Subcutaneous adipose tissue (tissue), 4 donors: ENCODE data around the gene PDE7B. TPM values are rescaled to one million over a fixed set of nuclear protein-coding genes. Genes with fewer than 3 reads are reported as not detected.

ENCODE experiments used
- total RNA-seq, 4 donors: library from RNA; depleted of rRNA; stranded (reverse); fragments of >200 nt; gene quantifications; one replicate each; pipeline ENCODE4 v1.1.0, GENCODE V29; 2016
- TF ChIP-seq, protein P1 (sequence below): fragments of 450-650 bp; IDR thresholded peaks from one replicate; pipeline ENCODE4 v1.5.1; 2016; ENCODE audit warnings: low read depth, mild to moderate bottlenecking, control low read depth, antibody characterized with exemption, moderate library complexity

The PDE7B gene
- total RNA-seq, 4 donors from 2014 or later: 4.1 to 12.6 (median 9.5) TPM

DNA sequence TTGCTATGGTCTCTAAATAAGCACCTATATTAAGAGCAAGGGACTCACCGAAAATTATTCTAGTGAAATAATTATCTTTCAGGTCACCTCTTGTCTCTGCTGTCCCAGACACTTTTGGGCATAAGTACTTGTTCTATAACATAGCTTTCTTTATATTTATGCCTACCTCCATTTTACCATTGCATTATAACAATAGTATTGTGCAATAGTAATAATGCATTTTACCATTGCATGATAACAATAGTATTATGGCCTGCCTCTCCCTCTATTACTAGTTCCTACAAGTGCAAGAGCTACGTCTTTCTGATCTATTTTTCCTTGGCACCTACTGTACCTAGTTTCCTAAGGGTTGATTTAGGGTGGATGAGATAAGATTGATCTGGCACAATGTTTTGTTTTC lies 169.2 kb downstream of the PDE7B start:
- TF ChIP-seq, protein P1, sequence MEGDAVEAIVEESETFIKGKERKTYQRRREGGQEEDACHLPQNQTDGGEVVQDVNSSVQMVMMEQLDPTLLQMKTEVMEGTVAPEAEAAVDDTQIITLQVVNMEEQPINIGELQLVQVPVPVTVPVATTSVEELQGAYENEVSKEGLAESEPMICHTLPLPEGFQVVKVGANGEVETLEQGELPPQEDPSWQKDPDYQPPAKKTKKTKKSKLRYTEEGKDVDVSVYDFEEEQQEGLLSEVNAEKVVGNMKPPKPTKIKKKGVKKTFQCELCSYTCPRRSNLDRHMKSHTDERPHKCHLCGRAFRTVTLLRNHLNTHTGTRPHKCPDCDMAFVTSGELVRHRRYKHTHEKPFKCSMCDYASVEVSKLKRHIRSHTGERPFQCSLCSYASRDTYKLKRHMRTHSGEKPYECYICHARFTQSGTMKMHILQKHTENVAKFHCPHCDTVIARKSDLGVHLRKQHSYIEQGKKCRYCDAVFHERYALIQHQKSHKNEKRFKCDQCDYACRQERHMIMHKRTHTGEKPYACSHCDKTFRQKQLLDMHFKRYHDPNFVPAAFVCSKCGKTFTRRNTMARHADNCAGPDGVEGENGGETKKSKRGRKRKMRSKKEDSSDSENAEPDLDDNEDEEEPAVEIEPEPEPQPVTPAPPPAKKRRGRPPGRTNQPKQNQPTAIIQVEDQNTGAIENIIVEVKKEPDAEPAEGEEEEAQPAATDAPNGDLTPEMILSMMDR: no peak

GRCh38 chr6:136022224-136022874 lies 170.8 kb downstream of the PDE7B start:
- TF ChIP-seq, protein P1: no peak

- TF ChIP-seq, protein P1: no peak
Measured at GRCh38 chr6:136024711-136025110, 173.2 kb downstream of the PDE7B start.

- TF ChIP-seq, protein P1: no peak
Measured at GRCh38 chr6:136025736-136026135, 174.2 kb downstream of the PDE7B start.

DNA sequence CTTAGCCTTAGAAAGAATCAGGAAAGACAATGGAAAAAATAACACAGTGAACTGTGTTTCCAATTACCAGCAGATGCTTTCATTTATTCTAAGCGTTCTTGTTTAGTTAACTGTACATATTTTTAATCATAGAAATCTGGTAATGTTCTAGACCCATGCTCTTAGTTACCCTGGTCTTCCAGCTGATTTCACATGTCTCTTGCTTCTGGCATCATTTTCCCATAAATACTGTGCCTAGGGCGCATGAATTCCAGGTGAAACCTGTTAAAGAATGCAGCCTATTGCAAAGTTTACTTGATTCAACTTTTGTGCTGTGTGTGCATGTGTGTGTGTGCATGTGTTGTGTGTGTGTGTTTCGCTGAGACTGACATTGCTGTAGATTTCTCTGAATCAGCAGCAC lies 178.6 kb downstream of the PDE7B start:
- TF ChIP-seq, protein P1: no peak

DNA sequence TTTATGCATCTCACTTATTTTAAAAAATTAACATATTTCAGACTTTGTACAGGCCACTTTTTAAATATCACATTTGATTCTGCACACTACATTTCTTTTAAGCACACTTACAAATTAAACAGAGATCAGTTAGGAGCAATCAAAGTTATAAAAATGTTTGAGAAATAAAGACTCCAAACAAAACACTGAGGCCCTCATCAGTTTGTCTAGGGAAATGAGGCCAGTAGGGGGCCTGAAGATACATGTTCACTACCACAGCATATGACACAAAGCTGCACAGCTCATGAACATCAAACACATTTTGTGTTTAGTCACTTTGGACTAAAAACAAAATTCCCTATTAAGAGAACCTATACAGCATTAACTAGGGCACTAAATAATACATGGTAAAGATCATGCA lies 180.5 kb downstream of the PDE7B start:
- TF ChIP-seq, protein P1: no peak

DNA sequence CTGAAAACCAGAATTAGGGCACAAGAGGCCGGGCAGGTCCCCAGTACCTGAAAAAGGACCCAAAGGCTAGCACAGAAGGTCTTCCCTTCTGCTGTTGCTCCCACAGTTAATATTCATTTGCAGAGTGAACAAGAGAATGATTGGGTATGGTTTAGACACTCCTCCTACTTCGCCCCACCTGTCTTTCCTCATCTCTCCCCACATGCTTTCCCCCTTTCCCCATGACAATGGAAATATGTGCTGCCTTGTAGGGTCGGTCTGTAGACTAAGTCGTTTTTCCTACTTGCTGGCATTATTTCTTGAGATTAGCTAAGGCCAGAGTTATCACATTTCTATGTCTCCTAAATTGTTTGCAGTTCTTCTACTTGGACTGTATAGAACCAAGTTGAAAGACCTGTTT lies 181.9 kb downstream of the PDE7B start:
- TF ChIP-seq, protein P1: no peak
